Activated CD4-positive, alpha-beta T cell treated with anti-CD3 and anti-CD28 coated beads for 24 hours (primary cell): ENCODE measurements around the gene SLC25A39.
"Not testable (repeated sequence)": the region's sequence is repeated elsewhere in the genome, so short reads cannot be mapped to it uniquely, and the experiment has no call there.

Experiments
- DNase-seq, 2 donors: peaks; one replicate each; pipeline ENCODE4 v3.0.0-alpha.2; 2020; ENCODE audit warnings: low read depth in 2 of 2

SLC25A39 gene

GRCh38 chr17:44354582-44355561 lies 30.2 kb upstream of the SLC25A39 start:
- peak; percentile 30 to 56 for DNase-seq

DNA sequence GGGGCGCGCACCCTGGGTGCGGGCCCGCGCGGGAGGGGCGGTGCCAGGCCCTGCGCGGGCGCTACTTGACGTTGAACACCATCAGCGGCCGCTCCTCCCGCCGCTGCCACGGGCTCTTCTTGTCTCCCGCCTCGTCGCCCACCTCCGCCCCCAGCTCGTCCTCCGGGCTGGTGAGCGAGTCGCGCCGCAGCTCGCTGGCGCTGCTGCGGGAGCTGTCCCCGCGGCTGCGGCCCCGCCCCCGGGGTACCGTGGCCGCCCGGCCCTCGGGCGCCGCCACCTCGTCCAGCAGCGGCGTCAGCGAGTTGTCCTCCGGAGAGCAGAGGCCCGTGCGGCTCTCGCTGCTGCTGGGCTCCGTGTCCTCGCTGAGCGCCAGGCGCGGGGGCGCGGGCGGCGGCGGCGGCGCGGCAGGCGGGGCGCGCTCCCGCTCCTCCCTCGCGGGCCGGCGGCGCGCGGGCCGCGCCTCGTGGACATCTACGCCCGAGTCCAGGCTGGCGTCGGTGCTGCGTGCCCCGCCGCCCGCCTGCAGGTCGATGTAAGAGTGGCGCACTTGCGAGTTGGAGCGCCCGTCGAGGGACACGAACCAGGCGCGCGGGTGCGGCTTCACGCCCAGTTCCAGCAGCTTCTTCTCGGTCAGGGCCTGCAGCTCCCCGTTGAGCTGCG lies 29.2 kb upstream of the SLC25A39 start:
- DNase-seq, result no peak

GRCh38 chr17:44352828-44353671 lies 28.4 kb upstream of the SLC25A39 start:
- DNase-seq, result no peak

- no peak for DNase-seq
These were observed 27.6 kb upstream of the SLC25A39 start for GRCh38 chr17:44351961-44352827.

- no peak for DNase-seq
These were observed 26.8 kb upstream of the SLC25A39 start for GRCh38 chr17:44351464-44351863.

GRCh38 chr17:44350733-44351226 lies 26.2 kb upstream of the SLC25A39 start:
- peak; percentile 53 to 72 for DNase-seq

- no peak for DNase-seq
These were observed 25.0 kb upstream of the SLC25A39 start for GRCh38 chr17:44349553-44350070.

GRCh38 chr17:44348988-44349364 lies 24.4 kb upstream of the SLC25A39 start:
- no peak for DNase-seq

DNA sequence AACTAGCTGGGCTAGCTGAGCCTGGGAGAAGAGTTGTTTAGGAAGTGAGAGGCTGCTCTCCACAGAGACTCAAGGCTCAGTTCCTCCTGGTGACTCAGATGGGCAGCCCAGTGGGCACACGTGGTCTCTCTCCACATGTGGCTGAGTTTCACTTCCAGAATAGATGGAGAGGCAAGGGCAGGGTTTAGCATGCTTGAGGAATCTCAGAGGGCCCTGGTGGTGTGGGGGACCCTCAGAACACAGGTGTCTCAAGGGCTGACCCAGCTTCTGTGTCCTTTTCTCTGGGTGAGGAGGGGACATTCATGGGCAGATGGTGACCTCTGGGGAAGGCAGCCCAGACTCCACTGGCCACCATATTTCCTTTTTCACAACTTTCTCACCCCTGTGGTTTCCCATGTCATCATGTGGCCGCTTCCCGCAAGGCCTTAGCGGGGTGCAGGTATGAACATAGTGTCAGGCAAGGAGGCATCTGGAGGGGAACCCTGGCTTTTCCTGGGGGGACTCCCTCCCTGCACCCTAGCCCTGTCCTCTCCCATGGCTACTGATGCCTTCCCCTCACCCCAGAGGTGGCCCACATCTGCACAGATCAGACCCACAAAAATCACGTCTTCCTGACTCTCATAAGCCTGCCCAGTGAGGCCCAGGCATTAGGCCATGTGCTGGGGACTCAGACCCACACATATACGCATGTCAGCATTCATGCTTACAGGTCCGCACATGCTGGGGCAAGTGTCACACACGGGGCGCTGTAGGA lies 23.8 kb upstream of the SLC25A39 start:
- DNase-seq, result no peak

GRCh38 chr17:44347206-44348055 lies 22.8 kb upstream of the SLC25A39 start:
- DNase-seq, result not testable (repeated sequence)

DNA sequence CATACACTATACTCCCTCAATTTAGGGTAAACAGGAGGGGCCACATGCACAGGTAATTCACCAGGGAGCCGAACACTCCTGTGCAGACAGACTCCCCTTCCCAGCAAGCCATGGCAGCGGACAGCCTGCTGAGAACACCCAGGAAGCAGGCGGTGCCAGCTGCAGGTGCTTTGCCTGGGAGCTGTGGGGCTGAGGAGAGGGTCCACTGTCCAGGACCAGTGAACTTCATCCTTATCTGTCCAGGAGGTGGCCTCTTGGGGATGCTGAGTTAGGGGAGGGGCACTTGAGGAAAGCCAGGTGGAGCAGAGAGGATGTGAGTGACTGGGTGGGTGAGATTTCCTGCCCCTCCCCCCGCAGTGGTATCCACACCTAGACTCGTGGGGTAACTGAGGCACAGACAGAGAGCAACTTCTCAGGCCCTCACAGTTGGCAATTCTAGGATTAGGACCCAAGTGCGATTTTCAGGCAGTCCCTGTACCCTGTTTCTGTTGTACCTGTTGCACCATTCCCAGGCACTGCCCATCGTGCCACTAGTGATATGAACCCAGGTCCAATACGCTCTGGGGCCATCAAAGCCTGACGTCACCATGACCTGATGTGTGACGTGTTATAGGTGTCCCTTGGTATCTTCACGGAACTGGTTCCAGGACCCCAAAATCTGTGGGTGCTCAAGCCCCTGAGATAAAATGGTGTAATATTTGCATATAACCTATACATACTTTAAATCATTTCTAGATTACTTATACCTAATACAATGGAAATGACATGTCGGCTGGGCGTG lies 21.6 kb upstream of the SLC25A39 start:
- DNase-seq, result no peak

- DNase-seq, result no peak
These were observed 20.9 kb upstream of the SLC25A39 start for GRCh38 chr17:44345454-44346026.

- DNase-seq, result peak; percentile 74 to 79
These were observed 20.4 kb upstream of the SLC25A39 start, which contains the start of gene GRN for GRCh38 chr17:44344939-44345453. TSS of gene GRN (plus strand) at chr17:44345302. CDS start at chr17:44349165, 3,863 bp downstream.

DNA sequence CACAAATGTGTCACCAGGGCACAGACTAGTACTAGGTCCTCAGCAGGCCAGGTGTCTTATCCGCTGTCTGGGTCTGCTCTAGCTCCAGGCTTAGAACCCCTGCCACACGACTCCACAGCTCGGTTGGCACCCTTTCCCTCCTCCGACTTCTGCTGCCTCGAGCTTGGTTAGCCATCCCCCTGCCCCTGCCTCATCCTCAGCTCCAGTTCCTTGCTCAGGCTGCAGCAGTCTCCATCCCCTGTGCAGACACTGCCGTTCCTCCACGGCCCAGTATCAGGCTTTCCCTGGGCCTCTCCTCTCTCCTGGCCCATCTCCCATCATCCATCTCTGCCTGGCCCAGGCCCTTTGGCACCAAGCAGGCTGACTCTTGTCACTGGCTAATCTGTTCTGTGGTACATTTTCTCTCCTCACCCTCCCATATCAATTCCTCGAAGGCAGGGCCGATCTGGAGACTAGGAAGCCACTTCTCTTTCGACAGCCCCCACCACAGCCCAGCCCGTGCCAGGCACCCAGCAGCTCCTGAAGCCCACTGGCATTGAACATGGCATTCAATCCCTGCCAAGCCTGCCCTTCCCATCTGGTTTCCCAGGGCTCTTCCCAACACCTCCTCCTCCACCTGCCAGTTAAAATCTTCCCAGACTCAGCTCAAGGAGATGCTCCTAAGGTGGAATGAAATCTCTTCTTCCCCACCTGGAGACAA lies 19.0 kb upstream of the SLC25A39 start:
- no peak for DNase-seq

DNA sequence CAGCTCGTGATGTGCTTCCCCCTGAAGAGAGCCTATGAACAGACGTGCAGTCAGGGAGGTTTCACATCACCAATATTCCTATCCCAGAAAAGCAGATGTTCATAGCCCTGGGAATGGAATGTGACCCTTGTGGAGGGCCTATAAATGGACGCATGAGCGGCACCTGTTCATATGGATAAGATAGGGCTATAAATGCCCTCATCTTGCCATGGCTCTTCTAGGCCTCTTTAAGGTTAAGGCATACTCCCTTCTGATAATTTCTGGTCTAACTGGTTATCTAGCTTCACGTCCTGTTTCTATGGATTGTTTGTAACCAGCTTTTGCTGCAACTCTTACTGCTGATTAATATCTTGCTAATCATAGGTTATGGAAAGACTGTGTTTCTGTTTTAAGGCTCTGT lies 15.9 kb upstream of the SLC25A39 start:
- not testable (repeated sequence) for DNase-seq

GRCh38 chr17:44338702-44339101 lies 14.1 kb upstream of the SLC25A39 start:
- DNase-seq, result no peak

DNA sequence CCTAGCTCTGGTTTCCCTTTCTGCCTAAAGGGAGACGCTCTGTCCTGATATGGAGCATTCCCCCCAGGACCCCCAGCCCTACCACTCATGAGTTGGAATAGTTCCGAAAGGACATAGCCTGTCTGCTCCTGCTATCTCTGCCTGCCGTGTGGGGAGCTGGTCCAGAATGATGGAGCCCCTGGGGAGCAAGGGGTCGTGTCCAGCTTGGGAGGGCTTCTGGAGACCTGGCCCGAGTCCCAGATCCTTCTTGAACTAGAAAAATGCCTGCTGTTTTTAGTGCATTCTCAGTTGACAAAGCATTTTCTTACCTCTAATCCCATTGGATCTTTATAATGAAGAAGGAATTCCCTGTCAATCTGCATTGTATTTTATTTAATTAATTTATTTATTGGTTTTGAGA lies 11.3 kb upstream of the SLC25A39 start:
- no peak for DNase-seq
